K562 (cell line): ENCODE results near the gene PPP1R10. TPM values are rescaled to one million over a fixed set of nuclear protein-coding genes. Genes with fewer than 3 reads are reported as not detected.

ENCODE experiments used
- ADNP ChIP-seq: fragments of 200-800 bp; sonication (Bioruptor generic); IDR thresholded peaks from 2 replicates; pipeline ENCODE4 v1.6.1; 2016; ENCODE audit warnings: missing genetic modification characterization, missing compliant biosample characterization
- ARHGAP35 ChIP-seq: fragments of 450-650 bp; IDR thresholded peaks from 2 replicates; pipeline ENCODE4 v1.6.1; 2018; ENCODE audit not compliant: partially characterized antibody
- CBX3 ChIP-seq, 2 experiments: IDR thresholded peaks; 1 replicate in 1 of 2; 2 replicates in 1 of 2; pipeline ENCODE4 v1.6.1; 2012; ENCODE audit warnings: inconsistent platforms in 2 of 2, low read length in 2 of 2, borderline replicate concordance in 1 of 2, control low read depth in 1 of 2
- ETV5 ChIP-seq: sonication (generic); formaldehyde crosslinking; IDR thresholded peaks from 2 replicates; pipeline ENCODE4 v1.4.0; 2020; ENCODE audit warnings: low read depth, mild to moderate bottlenecking, missing genetic modification reagents
- FOXK2 ChIP-seq, 2 experiments: fragments of 450-650 bp; IDR thresholded peaks in 1 of 2; conservative IDR thresholded peaks in 1 of 2; 2 replicates each; pipeline ENCODE4 v1.6.1; 2016; ENCODE audit warnings: low read depth in 2 of 2, mild to moderate bottlenecking in 1 of 2
- MAX ChIP-seq: sonication (generic); formaldehyde crosslinking; IDR thresholded peaks from 2 replicates; pipeline ENCODE4 v1.9.0; 2022; ENCODE audit warnings: mild to moderate bottlenecking, missing genetic modification reagents
- MYNN ChIP-seq, 2 experiments: sonication (generic); formaldehyde crosslinking in 1 of 2; IDR thresholded peaks; 2 replicates each; pipeline versions ENCODE4 v1.5.0 to v1.6.1; 2016 to 2020; ENCODE audit warnings: antibody characterized with exemption in 1 of 2, missing genetic modification reagents in 1 of 2
- NCOA2 ChIP-seq, 2 experiments: fragments of 450-650 bp; IDR thresholded peaks; 2 replicates each; pipeline ENCODE4 v1.6.1; 2018; ENCODE audit warnings: mild to moderate bottlenecking in 2 of 2, moderate library complexity in 1 of 2; ENCODE audit not compliant: partially characterized antibody in 2 of 2
- RBM17 ChIP-seq: fragments of 200-400 bp; formaldehyde crosslinking; IDR thresholded peaks from 2 replicates; pipeline ENCODE4 v1.6.1; 2017; ENCODE audit warnings: low read depth, mild to moderate bottlenecking, low read length, borderline replicate concordance
- SPI1 ChIP-seq: IDR thresholded peaks from 2 replicates; pipeline ENCODE4 v1.6.1; 2011; ENCODE audit warnings: low read depth, low read length, control low read depth, borderline replicate concordance
- XRCC4 ChIP-seq: IDR thresholded peaks from one replicate; pipeline ENCODE4 v1.6.1; 2011; ENCODE audit not compliant: insufficient read depth, insufficient read length; ENCODE audit errors: extremely low read depth
- ZC3H8 ChIP-seq: fragments of 450-650 bp; IDR thresholded peaks from 2 replicates; pipeline ENCODE4 v1.6.1; 2017
- ZFP36 ChIP-seq: fragments of 150-350 bp; IDR thresholded peaks from 2 replicates; pipeline ENCODE4 v1.6.1; 2018; ENCODE audit warnings: low read length, low read depth; ENCODE audit not compliant: partially characterized antibody
- ZNF407 ChIP-seq: fragments of 450-650 bp; IDR thresholded peaks from 2 replicates; pipeline ENCODE4 v1.6.1; 2016; ENCODE audit warnings: low read depth
- ZSCAN29 ChIP-seq: fragments of 450-650 bp; IDR thresholded peaks from 2 replicates; pipeline ENCODE4 v1.6.1; 2017
- ZZZ3 ChIP-seq: fragments of 450-650 bp; IDR thresholded peaks from 2 replicates; pipeline ENCODE4 v1.6.1; 2016; ENCODE audit warnings: antibody characterized with exemption, mild to moderate bottlenecking, moderate library complexity
- polyA plus RNA-seq, 8 experiments: library from polyadenylated mRNA; depleted of rRNA in 4 of 8; stranded (reverse) in 5 of 8; unstranded in 3 of 8; fragments of >200 nt; fragmentation: Nextera tagmentation in 2 of 8; fragmentation: Illumina TruSeq in 1 of 8; extraction: Ambion mirVana in 2 of 8; extraction: Trizol in 1 of 8; gene quantifications; 2 replicates each; pipeline versions ENCODE4 v1.2.1 to v1.2.3, GENCODE V29; 2011 to 2014; ENCODE audit warnings: inconsistent platforms in 1 of 8, missing spikeins in 1 of 8
- total RNA-seq, 7 experiments: library from RNA; depleted of rRNA in 6 of 7; stranded (reverse); fragments of >200 nt in 6 of 7; fragmentation: Illumina TruSeq in 2 of 7; extraction: Trizol in 2 of 7; gene quantifications; 2 replicates each; pipeline versions ENCODE4 v1.2.1 to v1.2.3, GENCODE V29; 2011 to 2021; ENCODE audit warnings: low replicate concordance in 1 of 7

The PPP1R10 gene
- total and polyA plus RNA-seq, 9 of the 15 experiments (the other 6 are each of a cell fraction or from before 2014, with no cell fraction given) = 14.1 to 65.5 (median 32.6) TPM

- TF ChIP-seq ZNF407 (0 out of 2 replicates have a peak, but pooled peaks have one; percentile 26), MYNN (IDR thresholded peaks at IDR 0.05) (no peak), MYNN (CRISPR knock-in tag; IDR thresholded peaks at IDR 0.05) (no peak), SPI1 (no peak), ZC3H8 (no peak), ETV5 (CRISPR knock-in tag) (no peak), CBX3 (IDR thresholded peaks at IDR 0.05; ENCODE audit: borderline replicate concordance in 1 of 2, low read length in 2 of 2) (0 out of 3 replicates have a peak, but pooled peaks of 1 of the 2 experiments have one; percentile 26), ZSCAN29 (no peak), ZFP36 (peak; percentile 52), NCOA2 (IDR thresholded peaks at IDR 0.05; ENCODE audit: partially characterized antibody in 2 of 2) (no peak), RBM17 (no peak), ZZZ3 (no peak), MAX (CRISPR knock-in tag) (no peak), ARHGAP35 (no peak), FOXK2 (conservative IDR thresholded peaks at IDR 0.05 in 1 of 2, IDR thresholded peaks at IDR 0.05 in 1 of 2; ENCODE audit: low read depth in 2 of 2) (no peak), ADNP (tag) (no peak), XRCC4 (no peak)
Measured at GRCh38 chr6:30560930-30561329, 56.1 kb downstream of the PPP1R10 start (continued).
